Gastrocnemius medialis (tissue), 4 donors: ENCODE measurements around the gene HELQ.

Source experiments
- POLR2A ChIP-seq, 2 donors: fragments of 450-650 bp; IDR thresholded peaks; one replicate each; pipeline ENCODE4 v1.6.1; 2017; ENCODE audit warnings: antibody characterized with exemption in 2 of 2, mild to moderate bottlenecking in 2 of 2, moderate library complexity in 2 of 2
- TF ChIP-seq, protein P1 (sequence below), 5 experiments: fragments of 450-650 bp in 3 of 5; fragments of 200-600 bp in 2 of 5; sonication (generic) in 2 of 5; IDR thresholded peaks in 4 of 5; conservative IDR thresholded peaks in 1 of 5; 1 replicate in 4 of 5; 2 replicates in 1 of 5; pipeline ENCODE4 v1.5.1; 2016 to 2019; ENCODE audit warnings: antibody characterized with exemption in 5 of 5, mild to moderate bottlenecking in 3 of 5, moderate library complexity in 3 of 5

DNA sequence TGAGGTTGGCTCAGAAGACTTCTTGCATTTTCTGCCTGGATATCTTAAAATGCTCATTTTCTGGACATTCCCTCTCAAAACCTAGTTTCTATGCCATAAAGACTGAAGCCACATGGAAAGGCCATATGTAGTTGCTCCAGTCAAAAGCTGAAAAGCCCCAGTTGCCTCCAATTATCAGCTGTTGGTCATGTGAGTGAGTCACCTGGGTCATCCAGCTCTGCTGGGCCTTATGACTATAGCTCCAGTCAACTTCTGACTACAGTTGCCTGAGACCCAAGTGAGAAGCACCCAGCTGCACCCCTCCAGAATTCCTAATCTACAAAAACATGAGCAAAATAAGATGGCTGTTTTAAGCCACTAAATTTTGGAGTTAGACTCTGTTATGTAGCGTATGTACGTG, 41.9 kb downstream of the HELQ start:
- TF ChIP-seq, protein P1, sequence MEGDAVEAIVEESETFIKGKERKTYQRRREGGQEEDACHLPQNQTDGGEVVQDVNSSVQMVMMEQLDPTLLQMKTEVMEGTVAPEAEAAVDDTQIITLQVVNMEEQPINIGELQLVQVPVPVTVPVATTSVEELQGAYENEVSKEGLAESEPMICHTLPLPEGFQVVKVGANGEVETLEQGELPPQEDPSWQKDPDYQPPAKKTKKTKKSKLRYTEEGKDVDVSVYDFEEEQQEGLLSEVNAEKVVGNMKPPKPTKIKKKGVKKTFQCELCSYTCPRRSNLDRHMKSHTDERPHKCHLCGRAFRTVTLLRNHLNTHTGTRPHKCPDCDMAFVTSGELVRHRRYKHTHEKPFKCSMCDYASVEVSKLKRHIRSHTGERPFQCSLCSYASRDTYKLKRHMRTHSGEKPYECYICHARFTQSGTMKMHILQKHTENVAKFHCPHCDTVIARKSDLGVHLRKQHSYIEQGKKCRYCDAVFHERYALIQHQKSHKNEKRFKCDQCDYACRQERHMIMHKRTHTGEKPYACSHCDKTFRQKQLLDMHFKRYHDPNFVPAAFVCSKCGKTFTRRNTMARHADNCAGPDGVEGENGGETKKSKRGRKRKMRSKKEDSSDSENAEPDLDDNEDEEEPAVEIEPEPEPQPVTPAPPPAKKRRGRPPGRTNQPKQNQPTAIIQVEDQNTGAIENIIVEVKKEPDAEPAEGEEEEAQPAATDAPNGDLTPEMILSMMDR (IDR thresholded peaks at IDR 0.05 in 4 of 5, conservative IDR thresholded peaks at IDR 0.05 in 1 of 5) = no peak
- TF ChIP-seq POLR2A (IDR thresholded peaks at IDR 0.05) = no peak
